A673 (cell line): Measurements from ENCODE around the gene CDK14. TPM values are rescaled to one million over a fixed set of nuclear protein-coding genes. Genes with fewer than 3 reads are reported as not detected.

Source experiments
- BruUV-seq: library from RNA; stranded (reverse); fragments of 400-500 nt; replicated peaks from 2 replicates; lab custom pipeline; 2021; lab: Mats Ljungman, UMichigan
- CTCF ChIA-PET: fragments of 300-600 bp; sonication (Branson Sonifier 250); formaldehyde crosslinking; loops from one replicate; lab custom pipeline; 2022; ENCODE audit warnings: antibody characterized with exemption; lab: Charles Lee
- POLR2A ChIA-PET: fragments of 300-600 bp; sonication (Branson Sonifier 250); formaldehyde crosslinking; loops from one replicate; lab custom pipeline; 2022; ENCODE audit warnings: antibody characterized with exemption; ENCODE audit not compliant: low non-redundant PET; lab: Charles Lee
- DNase-seq: peaks from one replicate; pipeline ENCODE4 v3.0.0-alpha.2; 2015; ENCODE audit warnings: low spot score
- H3K27ac ChIP-seq: fragments of 200-600 bp; sonication (generic); 2 replicates; pipeline ENCODE4 v1.5.1; 2016; ENCODE audit warnings: mixed run types, low read depth, mild to moderate bottlenecking, mixed read lengths, antibody characterized with exemption, low read length; ENCODE audit not compliant: poor library complexity, severe bottlenecking
- H3K27me3 ChIP-seq: fragments of 200-600 bp; sonication (generic); replicated peaks from 2 replicates; pipeline ENCODE4 v1.6.1; 2017; ENCODE audit warnings: mixed run types, low read depth, mild to moderate bottlenecking, mixed read lengths, antibody characterized with exemption, low read length; ENCODE audit not compliant: insufficient read depth, poor library complexity
- H3K36me3 ChIP-seq: fragments of 200-600 bp; sonication (generic); 2 replicates; pipeline ENCODE4 v1.6.1; 2016; ENCODE audit warnings: mixed run types, mild to moderate bottlenecking, mixed read lengths, antibody characterized with exemption, low read length; ENCODE audit not compliant: insufficient read depth, poor library complexity, severe bottlenecking
- H3K4me1 ChIP-seq: fragments of 200-600 bp; sonication (generic); 2 replicates; pipeline ENCODE4 v1.6.1; 2017; ENCODE audit warnings: mixed run types, mild to moderate bottlenecking, mixed read lengths, antibody characterized with exemption, low read length; ENCODE audit not compliant: insufficient read depth, poor library complexity, severe bottlenecking
- H3K4me3 ChIP-seq: fragments of 200-600 bp; sonication (generic); 2 replicates; pipeline ENCODE4 v1.5.1; 2016; ENCODE audit warnings: low read depth, mixed run types, mild to moderate bottlenecking, mixed read lengths, low read length; ENCODE audit not compliant: poor library complexity, severe bottlenecking
- H3K9me3 ChIP-seq: fragments of 200-600 bp; sonication (generic); 2 replicates; pipeline ENCODE4 v1.6.1; 2016; ENCODE audit warnings: mixed run types, low read depth, mild to moderate bottlenecking, mixed read lengths, antibody characterized with exemption, low read length; ENCODE audit not compliant: poor library complexity, severe bottlenecking
- EZH2 ChIP-seq: fragments of 200-600 bp; sonication (generic); IDR thresholded peaks from 2 replicates; pipeline ENCODE4 v1.6.1; 2017; ENCODE audit warnings: borderline replicate concordance, low read depth, mild to moderate bottlenecking, mixed read lengths, antibody characterized with exemption, low read length; ENCODE audit not compliant: poor library complexity, severe bottlenecking
- intact Hi-C: fragments of 100-400 bp; cut with micrococcal nuclease; formaldehyde crosslinking; loops from one replicate; pipeline ENCODE4 v1.10.0; 2022; ENCODE audit not compliant: unreplicated experiment
- total RNA-seq: library from RNA; stranded (reverse); gene quantifications from 2 replicates; pipeline ENCODE4 v1.2.3, GENCODE V29; 2021
- TF ChIP-seq, protein P1 (sequence below): fragments of 300-800, 200-600 bp; sonication (generic); conservative IDR thresholded peaks from 2 replicates; pipeline ENCODE4 v1.5.1; 2017; ENCODE audit warnings: low read depth, mild to moderate bottlenecking, antibody characterized with exemption, low read length, moderate library complexity, mixed read lengths

The CDK14 gene
- total RNA-seq, 1 experiment from 2014 or later: 128 TPM

DNA sequence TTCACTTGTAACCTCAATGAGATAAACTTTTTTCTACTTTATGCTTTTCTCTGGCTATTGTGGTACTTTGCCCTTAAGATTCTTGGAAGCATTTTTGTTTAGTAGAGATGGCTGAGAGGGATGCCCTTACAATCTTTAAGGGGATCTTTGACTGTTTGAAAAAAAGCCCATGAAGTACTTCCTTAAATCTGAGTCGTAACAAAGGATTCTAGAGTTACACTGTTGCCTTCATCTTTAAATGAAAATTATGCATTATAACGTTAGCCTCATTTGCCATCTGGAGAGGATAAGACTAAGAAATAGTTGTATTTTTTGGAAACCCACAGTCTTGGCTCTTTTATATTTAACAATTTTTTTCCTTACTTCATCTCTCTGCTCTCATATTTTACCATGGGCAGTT lies 630.3 kb downstream of the CDK14 start:
- no peaks in the 10 kb centered on the region for H3K36me3 ChIP-seq
- no TSS peak for BruUV-seq
- no peaks in the 10 kb centered on the region for H3K9me3 ChIP-seq
- POLR2A ChIA-PET: no interaction called here
- H3K27me3 ChIP-seq: no peaks in the 10 kb centered on the region
- H3K4me1 ChIP-seq: peaks cover 15% of the 10 kb centered on the region
- intact Hi-C loops: no loop called here
- DNase-seq: no peak
- H3K4me3 ChIP-seq: no peak overlapping the region
- TF ChIP-seq EZH2: no peak
- TF ChIP-seq, protein P1, sequence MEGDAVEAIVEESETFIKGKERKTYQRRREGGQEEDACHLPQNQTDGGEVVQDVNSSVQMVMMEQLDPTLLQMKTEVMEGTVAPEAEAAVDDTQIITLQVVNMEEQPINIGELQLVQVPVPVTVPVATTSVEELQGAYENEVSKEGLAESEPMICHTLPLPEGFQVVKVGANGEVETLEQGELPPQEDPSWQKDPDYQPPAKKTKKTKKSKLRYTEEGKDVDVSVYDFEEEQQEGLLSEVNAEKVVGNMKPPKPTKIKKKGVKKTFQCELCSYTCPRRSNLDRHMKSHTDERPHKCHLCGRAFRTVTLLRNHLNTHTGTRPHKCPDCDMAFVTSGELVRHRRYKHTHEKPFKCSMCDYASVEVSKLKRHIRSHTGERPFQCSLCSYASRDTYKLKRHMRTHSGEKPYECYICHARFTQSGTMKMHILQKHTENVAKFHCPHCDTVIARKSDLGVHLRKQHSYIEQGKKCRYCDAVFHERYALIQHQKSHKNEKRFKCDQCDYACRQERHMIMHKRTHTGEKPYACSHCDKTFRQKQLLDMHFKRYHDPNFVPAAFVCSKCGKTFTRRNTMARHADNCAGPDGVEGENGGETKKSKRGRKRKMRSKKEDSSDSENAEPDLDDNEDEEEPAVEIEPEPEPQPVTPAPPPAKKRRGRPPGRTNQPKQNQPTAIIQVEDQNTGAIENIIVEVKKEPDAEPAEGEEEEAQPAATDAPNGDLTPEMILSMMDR: no peak
- H3K27ac ChIP-seq: no peak overlapping the region
- CTCF ChIA-PET: no interaction called here

GRCh38 chr7:91228327-91228726 lies 632.2 kb downstream of the CDK14 start:
- POLR2A ChIA-PET: no interaction called here
- no peaks in the 10 kb centered on the region for H3K36me3 ChIP-seq
- no peaks in the 10 kb centered on the region for H3K27me3 ChIP-seq
- no peak overlapping the region for H3K4me3 ChIP-seq
- H3K9me3 ChIP-seq: no peaks in the 10 kb centered on the region
- CTCF ChIA-PET: no interaction called here
- BruUV-seq: no TSS peak
- H3K4me1 ChIP-seq: peaks cover 15% of the 10 kb centered on the region
- TF ChIP-seq EZH2: no peak
- TF ChIP-seq, protein P1: no peak
- DNase-seq: no peak
- peak overlapping the region; percentile 11 for H3K27ac ChIP-seq
- intact Hi-C loops: no loop called here

GRCh38 chr7:91228927-91229558 lies 632.9 kb downstream of the CDK14 start:
- H3K4me1 ChIP-seq: peaks cover 15% of the 10 kb centered on the region
- intact Hi-C loops: no loop called here
- ChIA-PET CTCF (no interaction called here), POLR2A (no interaction called here)
- no peaks in the 10 kb centered on the region for H3K36me3 ChIP-seq
- BruUV-seq: no TSS peak
- H3K27me3 ChIP-seq: no peaks in the 10 kb centered on the region
- TF ChIP-seq, protein P1: no peak
- TF ChIP-seq EZH2: no peak
- DNase-seq: peak; percentile 58
- no peak overlapping the region for H3K4me3 ChIP-seq
- no peaks in the 10 kb centered on the region for H3K9me3 ChIP-seq
- peak overlapping the region; percentile 11 for H3K27ac ChIP-seq
